Ovary (tissue), 9 donors: ENCODE measurements around the gene ARHGAP11A. TPM values are rescaled to one million over a fixed set of nuclear protein-coding genes. Genes with fewer than 3 reads are reported as not detected.

Experiments
- DNase-seq, 5 donors: peaks; one replicate each; pipeline ENCODE4 v3.0.0-alpha.2; 2019 to 2020
- H3K27ac ChIP-seq, 2 donors: fragments of 200-600 bp; one replicate each; pipeline versions ENCODE4 v1.5.1 to v1.8.0; 2019 to 2022
- H3K27me3 ChIP-seq: fragments of 200-600 bp; one replicate; pipeline ENCODE4 v1.8.0; 2022
- H3K36me3 ChIP-seq: fragments of 200-600 bp; sonication (generic); one replicate; pipeline ENCODE4 v1.5.1; 2019
- H3K4me1 ChIP-seq: one replicate; pipeline ENCODE4 v1.8.1; 2013; ENCODE audit warnings: mild to moderate bottlenecking, moderate library complexity; ENCODE audit not compliant: insufficient read depth
- H3K4me3 ChIP-seq: fragments of 200-600 bp; sonication (generic); one replicate; pipeline ENCODE4 v1.5.1; 2017
- H3K9me3 ChIP-seq, 2 donors: fragments of 200-600 bp in 1 of 2; sonication (generic) in 1 of 2; one replicate each; pipeline versions ENCODE4 v1.5.1 to v1.8.1; 2013 to 2019; ENCODE audit warnings: mild to moderate bottlenecking in 1 of 2, moderate library complexity in 1 of 2
- EP300 ChIP-seq: sonication (generic); formaldehyde crosslinking; IDR thresholded peaks from one replicate; pipeline ENCODE4 v1.6.1; 2017; ENCODE audit warnings: antibody characterized with exemption
- POLR2A ChIP-seq: fragments of 450-650 bp; IDR thresholded peaks from one replicate; pipeline ENCODE4 v1.6.1; 2017; ENCODE audit warnings: antibody characterized with exemption, mild to moderate bottlenecking, moderate library complexity
- WGBS, 3 donors: extraction: QIAGEN DNeasy Blood & Tissue Kit in 1 of 3; methylation state at CpG; one replicate each; pipeline versions ENCODE4 v1.1.5 to v1.1.7; 2013 to 2017; 5-methylcytosine and 5-hydroxymethylcytosine counted together
- intact Hi-C, 4 donors: fragments of 100-400 bp; cut with DNase I; formaldehyde crosslinking; loops; one replicate each; pipeline versions ENCODE4 v1.11.0 to v1.15.1; 2022 to 2023
- polyA plus RNA-seq, 2 donors: library from polyadenylated mRNA; stranded (reverse); fragments of 200-250 nt in 1 of 2; fragments of 350-450 nt in 1 of 2; fragmentation: Illumina TruSeq in 1 of 2; extraction: RNeasy Lipid Tissue Mini Kit (QIAGEN cat#74804) in 1 of 2; gene quantifications; one replicate each; pipeline ENCODE4 v1.2.3, GENCODE V29; 2013 to 2014
- total RNA-seq, 7 donors: library from RNA; depleted of rRNA in 2 of 7; stranded (reverse); fragments of >200 nt in 2 of 7; fragmentation: NEBNext Ultra II Directional in 3 of 7; extraction: Animal tissue kit (Norgen Biotek cat#: 25700) in 3 of 7; gene quantifications; one replicate each; pipeline versions ENCODE4 v1.1.0 to v1.2.4, GENCODE V29; 2016 to 2023
- TF ChIP-seq, protein P1 (sequence below), 3 donors: fragments of 450-650 bp in 2 of 3; fragments of 200-600 bp in 1 of 3; IDR thresholded peaks; one replicate each; pipeline versions ENCODE4 v1.5.1 to v1.8.0; 2016 to 2022; ENCODE audit warnings: antibody characterized with exemption in 3 of 3, mild to moderate bottlenecking in 1 of 3
- donor health status: DM: no; HTN: no; CAD: no; lungs with moderate emphysema.
- donor health status: DM: no; HTN: no; CAD: no.
- donor health status: Bipolar disorder and iron deficiency.
- donor health status: DM: yes; HTN: yes; CAD: no.
- donor health status: DM: no; HTN: no; CAD: no.
- donor health status: DM: yes; HTN: yes; CAD: no.

Gene ARHGAP11A
- total and polyA plus RNA-seq, 9 donors, result 0.48 to 3.1 (median 1.1) TPM

DNA sequence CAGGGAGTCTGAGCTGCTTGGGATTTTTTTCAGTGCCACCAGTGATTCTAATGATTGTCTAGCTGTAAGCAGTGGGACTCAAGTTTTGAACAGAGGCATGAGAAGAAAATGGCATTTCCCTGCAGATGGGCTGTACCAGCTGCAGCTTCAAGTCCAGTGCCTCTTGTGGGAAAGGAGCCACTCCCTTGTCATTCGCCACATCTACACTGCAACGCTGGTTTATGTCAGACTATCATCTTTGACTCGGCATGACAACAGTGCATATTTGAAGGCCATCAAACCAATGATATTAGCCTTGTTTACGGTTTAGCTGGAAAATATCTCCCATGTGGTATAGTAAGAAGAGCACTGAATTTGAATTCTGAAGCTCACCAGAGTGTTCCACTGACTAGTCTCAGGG is 48.4 kb downstream of the ARHGAP11A start:
- Histone ChIP-seq H3K36me3 (no peaks in the 10 kb centered on the region), H3K27me3 (no peaks in the 10 kb centered on the region), H3K4me3 (no peak overlapping the region), H3K27ac (no peak overlapping the region), H3K4me1 (no peaks in the 10 kb centered on the region), H3K9me3 (no peaks in the 10 kb centered on the region)
- DNase-seq, result no peak
- intact Hi-C loops, result loop anchor here in 3 of 4 donors (5.0 kb wide), 2 partner anchors 329 to 334 kb away; no protein-coding TSS in a partner anchor
- TF ChIP-seq, protein P1, sequence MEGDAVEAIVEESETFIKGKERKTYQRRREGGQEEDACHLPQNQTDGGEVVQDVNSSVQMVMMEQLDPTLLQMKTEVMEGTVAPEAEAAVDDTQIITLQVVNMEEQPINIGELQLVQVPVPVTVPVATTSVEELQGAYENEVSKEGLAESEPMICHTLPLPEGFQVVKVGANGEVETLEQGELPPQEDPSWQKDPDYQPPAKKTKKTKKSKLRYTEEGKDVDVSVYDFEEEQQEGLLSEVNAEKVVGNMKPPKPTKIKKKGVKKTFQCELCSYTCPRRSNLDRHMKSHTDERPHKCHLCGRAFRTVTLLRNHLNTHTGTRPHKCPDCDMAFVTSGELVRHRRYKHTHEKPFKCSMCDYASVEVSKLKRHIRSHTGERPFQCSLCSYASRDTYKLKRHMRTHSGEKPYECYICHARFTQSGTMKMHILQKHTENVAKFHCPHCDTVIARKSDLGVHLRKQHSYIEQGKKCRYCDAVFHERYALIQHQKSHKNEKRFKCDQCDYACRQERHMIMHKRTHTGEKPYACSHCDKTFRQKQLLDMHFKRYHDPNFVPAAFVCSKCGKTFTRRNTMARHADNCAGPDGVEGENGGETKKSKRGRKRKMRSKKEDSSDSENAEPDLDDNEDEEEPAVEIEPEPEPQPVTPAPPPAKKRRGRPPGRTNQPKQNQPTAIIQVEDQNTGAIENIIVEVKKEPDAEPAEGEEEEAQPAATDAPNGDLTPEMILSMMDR (IDR thresholded peaks at IDR 0.05), result no peak
- TF ChIP-seq POLR2A (no peak), EP300 (no peak)
- WGBS, 3 donors, result 85 to 98% (median 93%) methylated on average over 4 of the region's 4 CpGs

DNA sequence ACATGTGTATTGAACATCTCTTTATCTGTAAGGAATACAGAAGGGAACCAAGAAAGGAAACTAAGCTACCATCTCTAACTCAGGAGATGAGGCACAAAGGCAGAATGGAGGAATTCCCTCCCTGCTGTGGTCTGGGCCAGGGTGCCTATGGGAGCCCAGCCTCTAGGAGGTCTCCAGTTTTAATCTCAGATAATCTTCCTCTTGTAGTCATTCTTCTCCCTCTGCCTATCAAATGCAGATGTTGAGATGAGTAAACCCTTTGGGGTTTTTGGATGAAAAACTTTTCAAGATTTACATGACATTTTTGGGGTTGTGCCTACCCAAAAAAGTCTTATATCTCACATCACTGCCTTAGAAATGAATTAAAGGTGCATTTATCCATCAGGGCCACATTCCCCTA is 49.5 kb downstream of the ARHGAP11A start:
- H3K4me1 ChIP-seq, result no peaks in the 10 kb centered on the region
- no peak for DNase-seq
- H3K36me3 ChIP-seq, result no peaks in the 10 kb centered on the region
- H3K27me3 ChIP-seq, result no peaks in the 10 kb centered on the region
- no peak overlapping the region for H3K27ac ChIP-seq
- intact Hi-C loops, result loop anchor here in 3 of 4 donors (5.0 kb wide), 2 partner anchors 328 to 333 kb away; no protein-coding TSS in a partner anchor
- no peak for TF ChIP-seq POLR2A
- TF ChIP-seq, protein P1 (IDR thresholded peaks at IDR 0.05), result no peak
- no peak for TF ChIP-seq EP300
- H3K4me3 ChIP-seq, result no peak overlapping the region
- no peaks in the 10 kb centered on the region for H3K9me3 ChIP-seq

DNA sequence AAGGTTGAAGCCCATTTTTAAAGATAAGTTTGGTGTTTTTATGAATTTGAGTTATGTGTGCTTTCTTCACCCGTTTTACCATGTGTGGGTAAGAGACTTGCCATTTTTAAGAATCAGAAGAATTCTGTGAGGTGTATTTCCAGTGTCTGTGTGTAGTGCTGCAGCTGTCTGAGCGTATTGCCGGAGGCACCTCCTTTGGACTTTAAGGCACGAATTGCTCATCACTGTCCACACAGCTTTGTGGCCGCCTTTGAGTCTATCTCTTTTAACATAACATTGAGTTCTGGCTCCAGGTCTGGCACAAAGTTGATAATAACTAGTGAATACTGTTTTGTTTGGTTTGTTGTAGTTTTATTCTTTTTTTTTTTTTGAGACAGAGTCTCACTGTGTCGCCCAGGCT is 52.0 kb downstream of the ARHGAP11A start:
- Histone ChIP-seq H3K4me1 (peaks cover 4% of the 10 kb centered on the region), H3K27ac (no peak overlapping the region), H3K27me3 (no peaks in the 10 kb centered on the region), H3K9me3 (no peaks in the 10 kb centered on the region), H3K4me3 (no peak overlapping the region), H3K36me3 (no peaks in the 10 kb centered on the region)
- DNase-seq, result no peak
- intact Hi-C loops, result no loop called here
- 96 to 98% (median 98%) methylated on average over 6 of the region's 6 CpGs for WGBS, 3 donors
- TF ChIP-seq, protein P1 (IDR thresholded peaks at IDR 0.05), result no peak
- TF ChIP-seq EP300, result no peak
- TF ChIP-seq POLR2A, result no peak

DNA sequence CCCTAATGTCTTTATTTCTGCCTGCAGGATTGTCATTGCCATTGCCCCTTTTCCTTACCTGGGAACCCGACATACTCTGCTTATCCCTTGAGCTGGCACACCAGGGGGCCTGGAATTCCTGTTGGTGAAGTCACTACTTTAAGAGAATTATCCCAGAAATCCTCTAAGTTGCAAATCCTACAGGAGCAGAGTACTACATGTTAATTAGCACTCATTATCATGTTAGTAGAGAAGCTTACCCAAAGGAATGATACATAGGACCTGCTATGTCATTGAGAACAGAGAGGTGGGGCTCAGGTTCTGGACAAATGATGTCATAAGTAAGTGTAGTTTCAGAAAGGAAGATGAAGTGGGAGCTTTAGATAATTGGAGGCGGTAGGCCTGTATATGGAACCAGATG is 53.6 kb downstream of the ARHGAP11A start:
- Histone ChIP-seq H3K9me3 (no peaks in the 10 kb centered on the region), H3K4me3 (no peak overlapping the region), H3K27ac (no peak overlapping the region), H3K36me3 (no peaks in the 10 kb centered on the region), H3K27me3 (no peaks in the 10 kb centered on the region), H3K4me1 (peaks cover 4% of the 10 kb centered on the region)
- no peak for DNase-seq
- TF ChIP-seq EP300 (no peak), POLR2A (no peak)
- TF ChIP-seq, protein P1 (IDR thresholded peaks at IDR 0.05), result no peak
- 91 to 98% (median 93%) methylated on average over 2 of the region's 2 CpGs for WGBS, 3 donors
- intact Hi-C loops, result no loop called here
